ENCODE data around the gene CST6. TPM values are rescaled to one million over a fixed set of nuclear protein-coding genes. Genes with fewer than 3 reads are reported as not detected.

The CST6 gene
- total and polyA plus RNA-seq, 8 donors = 0.18 to 46.5 (median 0.82) TPM

- Histone ChIP-seq H3K36me3 (peaks cover 0 to 52% of the 10 kb centered on the region in 2 donors), H3K9me3 (no peaks in the 10 kb centered on the region), H3K27me3 (no peaks in the 10 kb centered on the region), H3K4me1 (peaks cover 8 to 33% of the 10 kb centered on the region in 2 donors), H3K27ac (peak overlapping the region; percentile 95 to 97), H3K4me3 (peak overlapping the region; percentile 79 to 86)
- ATAC-seq = peak; percentile 90
- DNase-seq = peak in 3 of 4 donors; percentile 50 to 92 (median 55)
- TF ChIP-seq, protein P1, sequence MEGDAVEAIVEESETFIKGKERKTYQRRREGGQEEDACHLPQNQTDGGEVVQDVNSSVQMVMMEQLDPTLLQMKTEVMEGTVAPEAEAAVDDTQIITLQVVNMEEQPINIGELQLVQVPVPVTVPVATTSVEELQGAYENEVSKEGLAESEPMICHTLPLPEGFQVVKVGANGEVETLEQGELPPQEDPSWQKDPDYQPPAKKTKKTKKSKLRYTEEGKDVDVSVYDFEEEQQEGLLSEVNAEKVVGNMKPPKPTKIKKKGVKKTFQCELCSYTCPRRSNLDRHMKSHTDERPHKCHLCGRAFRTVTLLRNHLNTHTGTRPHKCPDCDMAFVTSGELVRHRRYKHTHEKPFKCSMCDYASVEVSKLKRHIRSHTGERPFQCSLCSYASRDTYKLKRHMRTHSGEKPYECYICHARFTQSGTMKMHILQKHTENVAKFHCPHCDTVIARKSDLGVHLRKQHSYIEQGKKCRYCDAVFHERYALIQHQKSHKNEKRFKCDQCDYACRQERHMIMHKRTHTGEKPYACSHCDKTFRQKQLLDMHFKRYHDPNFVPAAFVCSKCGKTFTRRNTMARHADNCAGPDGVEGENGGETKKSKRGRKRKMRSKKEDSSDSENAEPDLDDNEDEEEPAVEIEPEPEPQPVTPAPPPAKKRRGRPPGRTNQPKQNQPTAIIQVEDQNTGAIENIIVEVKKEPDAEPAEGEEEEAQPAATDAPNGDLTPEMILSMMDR (IDR thresholded peaks at IDR 0.05) = no peak
- intact Hi-C loops (cut with DNase I) = no loop called here
Measured at GRCh38 chr11:66002648-66003225, 9.1 kb upstream of the CST6 start.

DNA sequence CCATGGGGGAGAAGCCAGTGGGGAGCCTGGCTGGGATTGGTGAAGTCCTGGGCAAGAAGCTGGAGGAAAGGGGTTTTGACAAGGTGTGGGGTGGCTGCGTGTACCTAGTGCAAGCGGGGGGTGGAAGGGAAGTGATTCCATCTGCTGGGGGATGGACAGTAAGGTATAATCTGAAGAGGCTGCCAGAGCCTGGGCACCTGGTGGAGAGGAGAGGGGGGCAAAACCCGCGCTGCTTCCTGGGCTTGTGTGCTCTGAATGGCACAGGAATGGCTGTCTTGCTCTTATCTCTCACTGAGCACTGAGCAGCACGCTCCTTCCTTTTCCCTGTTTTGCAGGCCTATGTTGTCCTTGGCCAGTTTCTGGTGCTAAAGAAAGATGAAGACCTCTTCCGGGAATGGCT is 8.5 kb upstream of the CST6 start:
- DNase-seq (peak in 1 of 4 donors; percentile 39), ATAC-seq (no peak)
- Histone ChIP-seq H3K36me3 (peaks cover 0 to 47% of the 10 kb centered on the region in 2 donors), H3K9me3 (no peaks in the 10 kb centered on the region), H3K27me3 (no peaks in the 10 kb centered on the region), H3K27ac (peak overlapping the region in 1 of 2 donors; percentile 97), H3K4me1 (peaks cover 8 to 33% of the 10 kb centered on the region in 2 donors), H3K4me3 (peak overlapping the region in 1 of 2 donors; percentile 79)
- TF ChIP-seq, protein P1 (IDR thresholded peaks at IDR 0.05) = no peak
- intact Hi-C loops (cut with DNase I) = no loop called here

DNA sequence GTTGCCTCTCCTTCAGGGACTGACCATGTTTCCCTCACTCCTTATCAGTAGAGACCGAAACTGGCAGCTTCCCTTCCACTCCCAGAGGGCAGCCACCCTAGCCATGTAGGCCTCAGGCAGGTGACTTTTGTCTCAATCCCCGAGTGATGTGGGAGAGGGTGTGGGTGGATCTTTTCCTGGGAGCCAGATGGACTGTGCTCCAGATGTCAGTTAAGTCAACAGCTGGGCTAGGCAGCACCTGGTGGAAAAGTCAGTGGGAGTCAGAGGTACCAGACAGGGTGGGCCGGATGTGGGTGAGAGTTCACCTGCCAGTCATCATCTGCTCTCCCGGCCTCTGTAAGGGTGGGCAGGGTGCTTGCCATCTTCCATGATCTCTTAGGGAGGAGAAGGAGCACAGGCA is 7.6 kb upstream of the CST6 start:
- intact Hi-C loops (cut with DNase I) = no loop called here
- TF ChIP-seq, protein P1 (IDR thresholded peaks at IDR 0.05) = no peak
- no peaks in the 10 kb centered on the region for H3K27me3 ChIP-seq
- no peak overlapping the region for H3K4me3 ChIP-seq
- H3K9me3 ChIP-seq = no peaks in the 10 kb centered on the region
- no peak overlapping the region for H3K27ac ChIP-seq
- no peak for ATAC-seq
- peak in 1 of 4 donors; percentile 13 for DNase-seq
- peaks cover 8 to 32% of the 10 kb centered on the region in 2 donors for H3K4me1 ChIP-seq
- peaks cover 0 to 38% of the 10 kb centered on the region in 2 donors for H3K36me3 ChIP-seq

DNA sequence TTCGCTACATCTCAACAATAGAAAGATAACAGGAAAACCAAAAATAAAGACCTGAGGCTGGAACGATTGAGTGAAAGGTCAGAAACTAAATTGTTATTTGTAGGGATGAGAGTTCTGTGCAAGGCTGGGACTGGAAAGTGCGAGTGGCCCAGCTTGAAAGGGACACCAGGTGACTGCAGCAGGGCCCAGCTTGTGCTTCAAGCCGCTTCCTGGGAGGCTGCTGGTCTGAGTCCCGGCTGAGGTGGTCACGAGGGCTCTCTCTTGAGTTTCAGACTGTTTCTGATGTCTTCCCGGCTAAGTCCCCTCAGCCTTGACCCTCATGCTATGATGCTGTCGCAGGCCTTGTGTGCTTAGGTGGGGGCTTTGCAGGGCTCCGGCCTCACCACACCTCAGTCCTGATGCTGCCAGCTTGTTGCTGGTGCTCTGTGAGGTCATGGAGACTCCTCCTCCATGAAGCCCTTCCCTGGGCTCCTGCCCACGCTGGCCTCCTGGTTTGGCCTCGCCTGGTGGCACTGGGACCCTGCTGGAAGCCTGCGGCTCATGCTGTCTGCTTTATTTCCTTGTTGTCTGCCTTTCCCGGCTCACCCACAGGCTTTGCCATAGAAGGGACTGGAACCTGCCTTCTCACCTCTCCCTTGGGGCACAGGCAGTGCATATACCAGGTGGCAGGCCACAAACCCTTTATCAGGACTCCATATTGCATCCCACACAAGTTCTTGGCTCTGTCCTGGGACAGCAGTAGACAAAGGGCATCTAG is 5.5 kb upstream of the CST6 start:
- H3K4me1 ChIP-seq = peaks cover 0 to 11% of the 10 kb centered on the region in 2 donors
- no peaks in the 10 kb centered on the region for H3K9me3 ChIP-seq
- H3K4me3 ChIP-seq = no peak overlapping the region
- intact Hi-C loops (cut with DNase I) = no loop called here
- ATAC-seq = no peak
- H3K36me3 ChIP-seq = peaks cover 0 to 25% of the 10 kb centered on the region in 2 donors
- no peak for DNase-seq
- TF ChIP-seq, protein P1 (IDR thresholded peaks at IDR 0.05) = no peak
- peaks cover 0 to 14% of the 10 kb centered on the region in 2 donors for H3K27me3 ChIP-seq
- peak overlapping the region in 1 of 2 donors; percentile 3 for H3K27ac ChIP-seq

- no peak for DNase-seq
- Histone ChIP-seq H3K4me1 (peaks cover 0 to 14% of the 10 kb centered on the region in 2 donors), H3K4me3 (no peak overlapping the region), H3K27me3 (peaks cover 4 to 19% of the 10 kb centered on the region in 2 donors), H3K9me3 (no peaks in the 10 kb centered on the region), H3K36me3 (peaks cover 0 to 25% of the 10 kb centered on the region in 2 donors), H3K27ac (peak overlapping the region in 1 of 2 donors; percentile 3)
- TF ChIP-seq, protein P1 (IDR thresholded peaks at IDR 0.05) = no peak
- ATAC-seq = no peak
- intact Hi-C loops (cut with DNase I) = no loop called here
Measured at GRCh38 chr11:66006891-66007176, 5.0 kb upstream of the CST6 start.

Data from left lung (tissue), 10 donors.